ENCODE measurements around the gene MEA1. TPM values are rescaled to one million over a fixed set of nuclear protein-coding genes. Genes with fewer than 3 reads are reported as not detected.

The MEA1 gene
- total RNA-seq, 2 experiments from 2014 or later, result 67.9 to 70.7 TPM

- Histone ChIP-seq H4K20me1 (ENCODE audit: insufficient read depth, low read length) (no peaks in the 10 kb centered on the region), H3K4me3 (ENCODE audit: low read depth, low read length, poor library complexity, severe bottlenecking) (no peak overlapping the region), H3K4me2 (ENCODE audit: low read length) (no peak overlapping the region), H3K79me2 (ENCODE audit: insufficient read depth, low read depth, low read length) (peaks cover 17% of the 10 kb centered on the region), H3K36me3 (ENCODE audit: insufficient read depth, low read length) (no peaks in the 10 kb centered on the region), H3K4me1 (ENCODE audit: insufficient read depth, low read length, poor library complexity, severe bottlenecking) (peaks cover 17% of the 10 kb centered on the region), H2AFZ (ENCODE audit: low read length) (no peak overlapping the region), H3K9me2 (ENCODE audit: insufficient read depth, low read length) (no peaks in the 10 kb centered on the region), H3K27ac (ENCODE audit: low read depth, low read length, poor library complexity, severe bottlenecking) (no peak overlapping the region), H3K9me3 (ENCODE audit: low read length) (no peaks in the 10 kb centered on the region)
- no TSS peak for BruUV-seq (replicated peaks)
- no peak for TF ChIP-seq EZH2phosphoT487 (IDR thresholded peaks at IDR 0.05; ENCODE audit: borderline replicate concordance, low read depth, low read length)
- TF ChIP-seq, protein P1, sequence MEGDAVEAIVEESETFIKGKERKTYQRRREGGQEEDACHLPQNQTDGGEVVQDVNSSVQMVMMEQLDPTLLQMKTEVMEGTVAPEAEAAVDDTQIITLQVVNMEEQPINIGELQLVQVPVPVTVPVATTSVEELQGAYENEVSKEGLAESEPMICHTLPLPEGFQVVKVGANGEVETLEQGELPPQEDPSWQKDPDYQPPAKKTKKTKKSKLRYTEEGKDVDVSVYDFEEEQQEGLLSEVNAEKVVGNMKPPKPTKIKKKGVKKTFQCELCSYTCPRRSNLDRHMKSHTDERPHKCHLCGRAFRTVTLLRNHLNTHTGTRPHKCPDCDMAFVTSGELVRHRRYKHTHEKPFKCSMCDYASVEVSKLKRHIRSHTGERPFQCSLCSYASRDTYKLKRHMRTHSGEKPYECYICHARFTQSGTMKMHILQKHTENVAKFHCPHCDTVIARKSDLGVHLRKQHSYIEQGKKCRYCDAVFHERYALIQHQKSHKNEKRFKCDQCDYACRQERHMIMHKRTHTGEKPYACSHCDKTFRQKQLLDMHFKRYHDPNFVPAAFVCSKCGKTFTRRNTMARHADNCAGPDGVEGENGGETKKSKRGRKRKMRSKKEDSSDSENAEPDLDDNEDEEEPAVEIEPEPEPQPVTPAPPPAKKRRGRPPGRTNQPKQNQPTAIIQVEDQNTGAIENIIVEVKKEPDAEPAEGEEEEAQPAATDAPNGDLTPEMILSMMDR (conservative IDR thresholded peaks at IDR 0.05; ENCODE audit: low read length), result no peak
- no peak for DNase-seq (ENCODE audit: low spot score)
- POLR2A ChIA-PET, result interaction anchor here (0.7 kb wide), 1 partner anchor 92 kb away, joined by 3 read pairs; no protein-coding TSS in a partner anchor
- CTCF ChIA-PET (ENCODE audit: unreplicated experiment), result interaction anchor here (0.6 kb wide), 1 partner anchor 132 kb away, joined by 3 read pairs; no protein-coding TSS in a partner anchor
- intact Hi-C loops (cut with micrococcal nuclease; ENCODE audit: unreplicated experiment), result no loop called here
Observed at GRCh38 chr6:43061861-43062260, 48.1 kb upstream of the MEA1 start.

GRCh38 chr6:43060755-43061633, 47.2 kb upstream of the MEA1 start:
- no peaks in the 10 kb centered on the region for H3K9me2 ChIP-seq (ENCODE audit: insufficient read depth, low read length)
- ChIA-PET CTCF (ENCODE audit: unreplicated experiment) (interaction anchor here (0.6 to 1.0 kb wide), 4 partner anchors 82 to 131 kb away, joined by 3 to 4 read pairs (median 3); no protein-coding TSS in a partner anchor), POLR2A (interaction anchor here (0.6 to 0.7 kb wide), 4 partner anchors 66 to 460 kb away, joined by 3 read pairs; no protein-coding TSS in a partner anchor)
- peaks cover 17% of the 10 kb centered on the region for H3K79me2 ChIP-seq (ENCODE audit: insufficient read depth, low read depth, low read length)
- peaks cover 17% of the 10 kb centered on the region for H3K4me1 ChIP-seq (ENCODE audit: insufficient read depth, low read length, poor library complexity, severe bottlenecking)
- peaks cover 4% of the 10 kb centered on the region for H3K36me3 ChIP-seq (ENCODE audit: insufficient read depth, low read length)
- H3K9me3 ChIP-seq (ENCODE audit: low read length), result no peaks in the 10 kb centered on the region
- DNase-seq (ENCODE audit: low spot score), result no peak
- H3K4me3 ChIP-seq (ENCODE audit: low read depth, low read length, poor library complexity, severe bottlenecking), result no peak overlapping the region
- intact Hi-C loops (cut with micrococcal nuclease; ENCODE audit: unreplicated experiment), result no loop called here
- H3K27ac ChIP-seq (ENCODE audit: low read depth, low read length, poor library complexity, severe bottlenecking), result no peak overlapping the region
- no peaks in the 10 kb centered on the region for H4K20me1 ChIP-seq (ENCODE audit: insufficient read depth, low read length)
- no peak overlapping the region for H2AFZ ChIP-seq (ENCODE audit: low read length)
- no TSS peak for BruUV-seq (replicated peaks)
- TF ChIP-seq EZH2phosphoT487 (IDR thresholded peaks at IDR 0.05; ENCODE audit: borderline replicate concordance, low read depth, low read length), result no peak
- TF ChIP-seq, protein P1 (conservative IDR thresholded peaks at IDR 0.05; ENCODE audit: low read length), result no peak
- H3K4me2 ChIP-seq (ENCODE audit: low read length), result peak overlapping the region; percentile 97

Measured in OCI-LY7 (cell line).